HG02870 (cell line): ENCODE data around the gene PPFIA4.

Experiments used
- ATAC-seq: cut with Tn5 transposase; IDR thresholded peaks from one replicate; pipeline ENCODE4 v1.9.1; 2021; ENCODE audit warnings: mild to moderate bottlenecking, moderate library complexity; ENCODE audit not compliant: unreplicated experiment

PPFIA4 gene

GRCh38 chr1:203098445-203098844, 72.2 kb downstream of the PPFIA4 start:
- ATAC-seq, result no peak

DNA sequence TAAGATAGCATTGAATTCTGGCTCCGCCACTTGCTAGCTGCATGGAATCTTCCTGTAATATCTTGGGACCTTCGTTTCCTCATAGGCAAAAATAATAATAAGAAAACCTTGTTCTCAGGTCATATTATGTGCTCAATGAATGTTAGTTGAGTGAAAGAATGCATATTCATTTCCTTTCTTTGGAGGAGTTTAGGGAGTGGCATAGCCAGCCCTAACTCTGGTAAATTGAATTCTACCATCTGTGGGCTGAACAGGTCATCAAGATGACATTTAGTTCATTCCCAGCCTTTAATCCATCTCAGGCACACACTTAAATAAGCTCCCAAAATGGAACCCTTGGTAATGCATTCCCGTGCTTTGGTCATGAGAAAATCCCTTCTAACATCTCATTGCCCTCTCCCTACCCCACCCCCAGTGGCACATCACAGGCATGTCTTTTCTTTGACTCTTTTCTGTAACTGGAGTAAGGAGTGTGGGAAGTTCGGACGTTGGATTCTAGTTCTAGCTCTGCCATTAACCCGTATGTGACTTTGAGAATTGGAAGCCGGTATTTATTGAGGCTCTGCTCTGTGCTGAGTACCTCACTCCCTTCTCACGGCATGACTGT, 72.7 kb downstream of the PPFIA4 start:
- ATAC-seq, result no peak

DNA sequence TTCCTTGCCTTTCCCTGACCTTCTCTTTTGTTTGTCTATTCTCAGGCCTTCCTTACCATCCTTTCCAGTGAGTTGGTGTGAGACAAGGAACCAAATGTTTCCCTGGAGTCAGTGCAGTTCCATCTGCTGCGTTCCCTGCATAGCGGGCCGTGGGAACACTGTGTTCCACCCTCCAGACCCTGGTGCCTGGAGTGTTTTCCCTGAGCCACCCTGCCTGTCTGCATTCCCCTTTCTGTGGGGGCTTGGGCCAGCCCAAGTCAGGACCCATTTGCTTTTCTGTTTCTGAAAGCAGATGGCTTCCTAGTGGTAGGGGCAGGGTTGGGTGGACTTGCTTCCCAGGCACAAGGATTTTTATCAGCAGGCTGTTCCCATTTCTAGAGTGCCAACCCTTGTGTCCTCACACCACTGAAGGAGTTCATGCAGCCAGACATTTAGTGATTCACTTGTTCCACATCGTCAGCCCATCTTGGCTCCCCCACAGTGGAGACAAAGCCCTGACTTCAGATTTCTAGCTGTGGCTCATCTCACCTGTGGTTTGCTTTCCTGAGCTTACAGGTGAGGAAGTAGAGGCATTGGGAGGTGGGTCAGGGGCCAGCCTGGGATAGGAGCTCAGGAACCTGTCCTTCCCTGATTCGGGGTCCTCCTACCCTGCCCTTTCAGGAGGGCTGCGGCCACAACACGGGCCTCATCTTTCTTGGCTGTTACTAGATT, 73.7 kb downstream of the PPFIA4 start:
- no peak for ATAC-seq

DNA sequence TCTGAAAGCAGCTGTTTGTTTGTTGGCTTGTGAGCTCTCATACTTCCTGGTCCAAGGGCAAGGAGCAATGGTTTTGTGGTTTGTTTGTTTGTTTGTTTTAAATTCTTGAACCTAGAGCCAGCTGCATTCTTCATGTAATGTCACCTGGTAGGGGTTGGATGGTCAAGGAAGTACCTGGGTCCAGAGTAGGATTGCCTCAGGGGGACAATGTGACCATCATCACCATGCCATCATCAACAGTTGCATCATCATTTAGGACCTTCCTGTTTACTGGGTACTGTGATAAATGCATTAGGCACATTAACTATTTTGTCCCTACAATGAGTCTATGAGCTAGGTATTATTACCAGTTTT, 74.2 kb downstream of the PPFIA4 start:
- no peak for ATAC-seq

GRCh38 chr1:203101813-203102634, 75.7 kb downstream of the PPFIA4 start:
- ATAC-seq, result no peak

DNA sequence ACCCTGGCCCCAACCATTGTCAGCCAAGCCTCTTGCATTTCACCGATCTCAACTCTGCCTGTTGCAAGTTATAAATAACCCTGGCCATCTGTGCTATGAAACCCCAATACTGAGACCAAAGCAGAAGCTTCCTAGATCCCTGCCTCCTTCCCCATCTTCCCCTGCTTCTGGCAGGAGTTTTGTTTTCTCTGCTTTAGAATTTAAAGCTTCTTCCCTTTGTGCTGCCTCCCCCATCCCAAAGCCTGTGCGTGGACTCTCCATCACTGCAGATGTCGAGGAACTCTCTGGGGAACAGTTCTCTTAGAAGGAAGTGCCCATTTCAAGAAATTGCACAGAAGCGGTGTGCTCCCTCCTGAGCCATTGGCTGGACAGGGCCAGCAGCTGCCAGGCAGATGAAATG, 76.9 kb downstream of the PPFIA4 start:
- ATAC-seq, result no peak

DNA sequence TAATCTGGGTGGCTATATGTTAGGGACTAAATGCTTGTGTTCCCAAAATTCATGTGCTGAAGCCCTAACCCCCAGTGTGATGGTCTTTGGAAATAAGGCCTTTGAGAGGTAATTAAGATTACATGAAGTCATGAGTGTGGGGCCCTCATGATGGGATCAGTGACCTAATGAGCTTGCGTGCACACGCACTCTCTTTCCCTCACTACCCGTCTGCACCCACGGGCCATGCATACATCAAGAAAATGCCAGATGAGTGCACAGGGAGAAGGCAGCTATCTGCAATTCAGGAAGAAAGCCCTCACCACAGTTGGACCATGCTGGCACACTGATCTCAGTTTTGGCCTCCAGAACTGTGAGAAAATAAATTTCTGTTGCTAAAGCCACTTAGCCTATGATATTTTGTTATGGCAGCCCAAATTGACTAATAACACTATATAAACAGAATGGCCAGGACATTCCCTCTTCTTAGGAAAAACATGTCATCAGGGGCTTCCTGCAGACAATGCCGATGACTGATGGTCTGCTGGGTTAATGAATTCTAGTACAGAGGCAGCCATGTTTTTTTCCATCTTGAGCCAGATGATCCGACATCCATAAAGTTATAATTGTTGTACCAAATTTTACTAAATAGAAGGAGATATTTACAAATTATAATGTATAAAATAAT, 77.7 kb downstream of the PPFIA4 start:
- ATAC-seq, result no peak

- no peak for ATAC-seq
These were observed 78.6 kb downstream of the PPFIA4 start for GRCh38 chr1:203104789-203105390.

DNA sequence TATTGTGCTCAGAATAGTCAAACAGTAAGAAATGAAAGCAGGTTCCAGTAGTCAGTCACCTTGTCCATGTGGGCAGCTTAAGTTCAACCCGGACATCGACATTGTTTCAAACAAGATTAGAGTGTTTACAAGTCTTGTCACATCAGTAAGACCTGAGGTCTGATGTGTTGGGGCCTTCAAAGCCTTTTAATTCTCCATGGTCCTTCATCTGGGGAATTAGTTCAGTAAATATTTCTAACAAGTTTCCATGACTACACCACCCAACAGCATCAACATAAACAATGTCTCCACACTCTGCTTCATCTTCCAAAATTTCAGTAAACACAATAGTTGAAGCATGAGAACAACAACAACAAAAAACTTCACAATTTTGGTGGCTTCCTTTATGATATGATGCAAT, 86.2 kb downstream of the PPFIA4 start:
- no peak for ATAC-seq

- ATAC-seq, result no peak
These were observed 87.0 kb downstream of the PPFIA4 start for GRCh38 chr1:203113308-203113707.

GRCh38 chr1:203114202-203114601, 87.9 kb downstream of the PPFIA4 start:
- ATAC-seq, result no peak

DNA sequence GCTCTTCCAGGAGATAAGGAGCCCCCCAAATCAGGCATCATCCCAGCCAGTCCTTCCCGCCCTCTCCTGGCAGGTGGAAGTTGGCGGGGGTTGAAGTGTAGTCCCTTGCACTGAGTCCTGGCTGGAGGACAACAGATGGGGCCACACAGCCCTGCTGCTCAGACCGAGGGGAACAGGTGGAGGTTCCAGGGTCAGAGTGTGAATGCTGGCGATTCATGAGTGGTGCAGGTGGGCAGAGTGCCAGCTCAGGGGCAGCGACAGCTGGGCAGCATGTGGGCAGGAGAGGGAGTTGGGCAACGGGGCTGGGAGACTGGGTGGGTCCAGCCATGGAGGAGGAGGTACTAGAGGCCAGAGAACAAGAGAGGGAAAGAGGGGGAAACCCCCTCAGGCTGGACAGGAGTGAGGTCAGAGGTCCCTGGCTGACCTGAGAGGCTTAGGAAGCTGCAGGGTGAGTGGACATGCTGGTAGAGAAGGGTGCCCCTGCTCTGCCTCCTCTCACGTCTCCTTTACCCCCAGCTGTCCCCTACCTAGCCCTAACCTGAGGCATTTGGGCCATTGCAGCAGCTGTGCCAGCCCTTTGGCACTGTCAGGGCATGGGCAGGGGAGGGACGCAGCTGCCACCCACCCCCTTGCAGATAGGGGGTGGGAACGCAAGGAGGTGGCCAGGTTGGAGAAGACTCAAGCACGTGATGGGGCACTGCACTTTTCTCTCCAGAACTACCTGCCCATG, 90.0 kb downstream of the PPFIA4 start:
- ATAC-seq, result no peak

GRCh38 chr1:203117611-203118575, 91.6 kb downstream of the PPFIA4 start:
- no peak for ATAC-seq

DNA sequence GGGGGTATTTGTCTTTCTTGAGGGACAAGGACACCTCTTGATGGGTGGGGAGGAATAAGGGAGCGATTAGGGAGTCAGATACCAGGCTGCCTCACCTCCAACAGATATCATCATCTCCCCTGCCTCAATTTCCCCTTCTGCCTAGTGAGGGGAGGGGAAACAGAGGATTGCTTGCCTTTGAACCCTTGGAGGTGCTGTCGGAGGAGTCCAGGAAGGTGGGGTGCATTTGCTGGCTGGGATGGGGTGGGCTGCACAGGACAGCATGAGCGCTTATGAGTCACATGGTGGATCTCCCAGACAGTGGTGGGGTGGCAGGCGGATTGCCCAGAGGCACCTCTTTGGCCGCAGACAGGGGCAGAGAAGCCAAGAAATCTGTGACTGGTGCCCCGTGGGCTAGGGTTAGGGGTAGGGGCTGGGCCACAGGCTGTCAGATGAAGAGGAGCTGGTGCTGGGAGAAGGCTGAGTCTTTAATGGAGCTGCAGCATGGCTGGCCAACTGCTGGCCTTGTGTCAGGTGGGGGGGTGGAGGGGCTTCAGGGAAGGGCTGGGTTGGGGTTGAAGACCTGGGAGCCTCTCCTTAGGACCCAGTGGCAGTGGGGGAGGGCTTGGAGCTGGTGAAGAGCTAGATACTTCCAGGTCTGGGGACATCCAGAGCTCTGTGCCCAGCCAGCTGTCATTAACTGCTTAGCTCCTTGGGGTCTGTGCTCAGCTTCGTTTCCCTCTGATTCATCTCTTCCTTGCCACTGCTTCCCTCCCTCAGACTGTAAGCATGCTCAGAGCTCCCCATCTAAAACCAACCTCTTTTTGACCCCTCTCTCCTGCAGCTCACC, 94.2 kb downstream of the PPFIA4 start:
- ATAC-seq, result no peak

GRCh38 chr1:203121186-203122015, 95.1 kb downstream of the PPFIA4 start:
- ATAC-seq, result no peak

GRCh38 chr1:203122159-203122558, 95.9 kb downstream of the PPFIA4 start:
- no peak for ATAC-seq

DNA sequence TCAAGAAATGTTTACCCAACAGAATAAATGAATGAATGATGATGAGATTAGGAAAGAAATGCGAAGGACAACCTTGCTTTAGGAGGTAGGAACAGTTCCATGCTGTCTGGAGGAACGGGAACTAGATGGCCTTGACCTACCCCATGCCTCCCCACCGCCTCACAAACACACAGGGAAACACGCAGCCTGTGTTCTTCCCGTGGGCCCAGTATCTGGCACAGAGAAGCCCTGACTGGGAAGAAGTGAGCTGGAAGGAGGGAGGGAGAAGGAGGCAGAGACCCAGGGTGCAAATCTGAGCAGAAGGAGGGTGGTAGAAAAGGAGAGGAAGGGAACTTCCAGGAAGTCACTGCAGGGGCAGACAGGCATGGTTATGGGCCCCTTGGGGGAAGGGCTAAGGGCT, 97.7 kb downstream of the PPFIA4 start:
- no peak for ATAC-seq
